Smooth muscle cell (in vitro differentiated cells): Measurements from ENCODE around the gene IFI6. TPM values are rescaled to one million over a fixed set of nuclear protein-coding genes. Genes with fewer than 3 reads are reported as not detected.

ENCODE experiments used
- DNase-seq: peaks from one replicate; lab custom pipeline; 2025; ENCODE audit not compliant: unreplicated experiment; lab: John Stamatoyannopoulos, UW
- H2AFZ ChIP-seq: fragments of 200-600 bp; sonication (generic); 2 replicates; pipeline ENCODE4 v1.6.0; 2016; ENCODE audit warnings: antibody characterized with exemption, low read depth, mild to moderate bottlenecking
- H3F3A ChIP-seq: fragments of 200-600 bp; sonication (generic); 2 replicates; pipeline ENCODE4 v1.6.0; 2017; ENCODE audit warnings: antibody characterized with exemption, low read depth
- H3K27ac ChIP-seq: fragments of 200-600 bp; sonication (generic); 2 replicates; pipeline ENCODE4 v1.5.1; 2016; ENCODE audit warnings: low read depth, mild to moderate bottlenecking
- H3K27me3 ChIP-seq: fragments of 200-600 bp; sonication (generic); 2 replicates; pipeline ENCODE4 v1.6.1; 2016; ENCODE audit warnings: low read depth, mild to moderate bottlenecking
- H3K36me3 ChIP-seq: fragments of 200-600 bp; sonication (generic); 2 replicates; pipeline ENCODE4 v1.5.1; 2016; ENCODE audit warnings: low read depth
- H3K4me1 ChIP-seq: fragments of 200-600 bp; sonication (generic); 2 replicates; pipeline ENCODE4 v1.5.1; 2016; ENCODE audit warnings: low read depth
- H3K4me2 ChIP-seq: fragments of 200-600 bp; sonication (generic); 2 replicates; pipeline ENCODE4 v1.6.0; 2016; ENCODE audit warnings: mild to moderate bottlenecking
- H3K4me3 ChIP-seq: fragments of 200-600 bp; sonication (generic); 2 replicates; pipeline ENCODE4 v1.5.1; 2016; ENCODE audit warnings: mild to moderate bottlenecking
- H3K79me2 ChIP-seq: fragments of 200-600 bp; sonication (generic); 2 replicates; pipeline ENCODE4 v1.6.0; 2016; ENCODE audit warnings: low read depth, mild to moderate bottlenecking
- H3K9ac ChIP-seq: fragments of 200-600 bp; sonication (generic); 2 replicates; pipeline ENCODE4 v1.6.0; 2016; ENCODE audit warnings: low read depth
- H3K9me3 ChIP-seq: fragments of 200-600 bp; sonication (generic); replicated peaks from 2 replicates; pipeline ENCODE4 v1.5.1; 2016; ENCODE audit warnings: low read depth
- H4K20me1 ChIP-seq: fragments of 200-600 bp; sonication (generic); 2 replicates; pipeline ENCODE4 v1.6.0; 2016; ENCODE audit warnings: low read depth
- CTCF ChIP-seq: fragments of 200-600 bp; sonication (generic); IDR thresholded peaks from 2 replicates; pipeline ENCODE4 v1.5.1; 2017; ENCODE audit warnings: borderline replicate concordance, mild to moderate bottlenecking, antibody characterized with exemption; ENCODE audit not compliant: insufficient read depth, poor library complexity, severe bottlenecking
- WGBS: methylation state at CpG from one replicate; pipeline ENCODE4 v1.1.7; 2016; ENCODE audit warnings: low lambda C conversion rate; 5-methylcytosine and 5-hydroxymethylcytosine counted together
- polyA plus RNA-seq: library from polyadenylated mRNA; unstranded; fragments of >200 nt; fragmentation: Nextera tagmentation; extraction: Ambion mirVana; gene quantifications from 2 replicates; pipeline ENCODE4 v1.2.1, GENCODE V29; 2016
- total RNA-seq: library from RNA; depleted of rRNA; stranded (reverse); fragments of >200 nt; gene quantifications from 2 replicates; pipeline ENCODE4 v1.2.3, GENCODE V29; 2014

IFI6 gene
- total and polyA plus RNA-seq, 2 experiments from 2014 or later: 26.7 to 43.7 TPM

- DNase-seq: no peak
- Histone ChIP-seq H3K4me3 (no peak overlapping the region), H3K9me3 (no peaks in the 10 kb centered on the region), H3K36me3 (no peaks in the 10 kb centered on the region), H2AFZ (no peak overlapping the region), H3K27ac (no peak overlapping the region), H3K79me2 (no peaks in the 10 kb centered on the region), H3F3A (peaks cover 5% of the 10 kb centered on the region), H4K20me1 (no peaks in the 10 kb centered on the region), H3K4me2 (no peak overlapping the region), H3K27me3 (peaks cover 9% of the 10 kb centered on the region), H3K9ac (no peak overlapping the region), H3K4me1 (no peaks in the 10 kb centered on the region)
- 90% methylated on average over 11 of the region's 11 CpGs for whole genome bisulfite sequencing
- TF ChIP-seq CTCF: no peak
Measured at GRCh38 chr1:27635396-27636142, 36.4 kb downstream of the IFI6 start.

- no peak for TF ChIP-seq CTCF
- no peaks in the 10 kb centered on the region for H3K36me3 ChIP-seq
- peaks cover 9% of the 10 kb centered on the region for H3K27me3 ChIP-seq
- peak within 1 kb of the TSS; percentile 48 for H3K4me3 ChIP-seq
- H3K79me2 ChIP-seq: no peaks in the 10 kb centered on the region
- H3F3A ChIP-seq: peaks cover 5% of the 10 kb centered on the region
- H4K20me1 ChIP-seq: no peaks in the 10 kb centered on the region
- peak within 1 kb of the TSS; percentile 85 for H2AFZ ChIP-seq
- DNase-seq: no peak
- no peaks in the 10 kb centered on the region for H3K9me3 ChIP-seq
- H3K4me1 ChIP-seq: no peaks in the 10 kb centered on the region
- peak within 1 kb of the TSS; percentile 57 for H3K9ac ChIP-seq
- peak within 1 kb of the TSS; percentile 89 for H3K4me2 ChIP-seq
- WGBS: 74% methylated on average over 28 of the region's 28 CpGs
- no peak within 1 kb of the TSS for H3K27ac ChIP-seq
Measured at GRCh38 chr1:27634985-27635367, 37.0 kb downstream of the IFI6 start, which contains the start of gene FGR. Gene FGR (minus strand): TSS chr1:27635185. CDS start chr1:27623916, 11,269 bp downstream.

- no peak for TF ChIP-seq CTCF
- no peak for DNase-seq
- no peaks in the 10 kb centered on the region for H3K9me3 ChIP-seq
- peaks cover 9% of the 10 kb centered on the region for H3K27me3 ChIP-seq
- 21% methylated on average over 27 of the region's 63 CpGs for WGBS
- H3K79me2 ChIP-seq: no peaks in the 10 kb centered on the region
- H3K27ac ChIP-seq: no peak overlapping the region
- peak overlapping the region; percentile 85 for H2AFZ ChIP-seq
- peaks cover 5% of the 10 kb centered on the region for H3F3A ChIP-seq
- H3K36me3 ChIP-seq: no peaks in the 10 kb centered on the region
- no peaks in the 10 kb centered on the region for H4K20me1 ChIP-seq
- H3K4me2 ChIP-seq: peak overlapping the region; percentile 89
- H3K4me1 ChIP-seq: no peaks in the 10 kb centered on the region
- H3K9ac ChIP-seq: peak overlapping the region; percentile 57
- H3K4me3 ChIP-seq: peak overlapping the region; percentile 48
Measured at GRCh38 chr1:27634177-27634984, 37.6 kb downstream of the IFI6 start.
